ENCODE data around the gene IAH1.

- TF ChIP-seq CTCF (IDR thresholded peaks at IDR 0.05) (no peak), POLR2AphosphoS5 (IDR thresholded peaks at IDR 0.05) (no peak), POLR2A (IDR thresholded peaks at IDR 0.05) (no peak)
Observed at GRCh38 chr2:9440058-9440727, 34.2 kb upstream of the IAH1 start.

Data from prostate gland (tissue), 2 donors.